SHP77 treated with DMSO at 0.1 percent for 48 hours (cell line): ENCODE data around the gene EVI5L.

Experiments
- DNase-seq: peaks from one replicate; lab custom pipeline; 2025; lab: John Stamatoyannopoulos, UW

The EVI5L gene

GRCh38 chr19:7912697-7913564 is 82.9 kb downstream of the EVI5L start:
- DNase-seq = no peak

DNA sequence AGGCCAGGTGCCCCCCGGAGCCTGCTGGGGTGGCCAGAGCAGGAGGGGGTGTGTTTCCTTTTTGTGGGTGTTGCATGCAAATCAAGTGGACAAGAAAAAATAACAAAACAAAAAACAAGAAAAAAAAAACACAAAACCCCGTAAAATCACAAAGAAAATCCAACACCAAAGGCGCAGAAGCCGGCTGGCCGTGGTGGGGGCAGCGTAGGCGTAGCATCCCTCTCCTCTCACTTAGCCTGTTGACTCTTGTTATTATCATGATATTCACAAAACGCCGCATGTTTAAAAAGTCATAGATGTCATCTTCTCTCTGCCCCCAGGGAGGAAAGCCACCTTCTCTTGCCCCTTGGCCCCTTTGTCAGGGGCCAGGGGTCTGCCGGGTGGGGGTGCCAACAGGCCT is 83.6 kb downstream of the EVI5L start:
- DNase-seq = no peak

DNA sequence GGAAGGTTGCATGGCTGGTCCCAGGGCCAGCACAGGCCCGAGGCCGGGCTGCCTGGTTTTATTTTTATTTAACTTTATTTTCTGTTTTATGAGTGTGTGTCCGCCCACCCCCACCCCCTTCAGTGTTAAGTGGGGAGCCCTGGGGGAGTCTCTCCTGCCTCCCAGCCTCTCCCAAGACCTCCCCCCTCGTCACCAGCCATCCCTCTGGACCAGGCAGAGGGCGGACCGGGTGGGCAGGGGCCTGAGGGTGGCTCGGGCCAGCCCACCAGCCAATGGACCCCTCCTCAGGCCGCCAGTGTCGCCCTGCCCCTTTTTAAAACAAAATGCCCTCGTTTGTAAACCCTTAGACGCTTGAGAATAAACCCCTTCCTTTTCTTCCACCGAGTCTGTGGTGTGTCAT is 84.1 kb downstream of the EVI5L start:
- DNase-seq = no peak
